ENCODE data around the gene ZNF37A. TPM values are rescaled to one million over a fixed set of nuclear protein-coding genes. Genes with fewer than 3 reads are reported as not detected.

The ZNF37A gene
- total and polyA plus RNA-seq, 4 experiments from 2014 or later: 2.0 to 27.1 (median 13.6) TPM

DNA sequence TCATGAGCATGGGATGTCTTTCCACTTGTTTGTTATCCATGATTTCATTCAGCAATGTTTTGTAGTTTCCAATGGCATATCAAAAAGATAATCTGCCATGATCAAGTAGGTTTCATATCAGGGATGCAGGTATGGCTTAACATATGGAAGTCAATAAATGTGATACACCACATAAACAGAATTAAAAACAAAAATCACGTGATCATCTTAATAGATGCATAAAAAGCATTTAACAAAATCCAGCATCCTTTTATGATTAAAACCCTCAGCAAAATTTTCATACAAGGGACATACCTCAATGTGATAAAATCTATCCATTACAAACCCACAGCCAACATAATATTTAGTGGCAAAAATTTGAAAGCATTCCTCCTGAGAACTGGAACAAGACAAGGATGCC lies 90.3 kb downstream of the ZNF37A start:
- ChIA-PET POLR2A (ENCODE audit: partially characterized antibody) (no interaction called here), CTCF (ENCODE audit: partially characterized antibody) (no interaction called here)
- Mint-ChIP-seq H3K27ac (no peak overlapping the region), H3K4me3 (no peak overlapping the region), H3K36me3 (no peaks in the 10 kb centered on the region), H3K4me1 (no peaks in the 10 kb centered on the region), H3K27me3 (peaks cover 1 to 3% of the 10 kb centered on the region in 2 donors), H3K9me3 (peaks cover 7 to 29% (median 9%) of the 10 kb centered on the region in 8 donors)
- Histone ChIP-seq H3K27me3 (ENCODE audit: insufficient read depth, low read length) (no peaks in the 10 kb centered on the region), H3K4me1 (ENCODE audit: insufficient read depth, low read length) (no peaks in the 10 kb centered on the region), H3K9me3 (ENCODE audit: control insufficient read depth in 1 of 2, low read length in 2 of 2) (no peaks in the 10 kb centered on the region), H3K4me3 (ENCODE audit: low read length in 2 of 2) (no peak overlapping the region), H3K36me3 (ENCODE audit: insufficient read depth, low read length) (no peaks in the 10 kb centered on the region), H3K27ac (ENCODE audit: low read depth, low read length) (no peak overlapping the region)
- DNase-seq: no peak
- intact Hi-C loops (cut with micrococcal nuclease): no loop called here

Other genes starting within 250 kb of the ZNF37A start
- gene ZNF248, start 236.7 kb upstream of the ZNF37A start, total RNA-seq: 10 to 100 TPM; 18.0 to 18.7 TPM
- 1 to 10 TPM; 5.4 to 8.5 TPM for gene ZNF248, start 236.7 kb upstream of the ZNF37A start, polyA plus RNA-seq
- 10 to 100 TPM; 13.6 to 14.7 TPM for gene ZNF25, start 117.7 kb upstream of the ZNF37A start, total RNA-seq
- 1 to 10 TPM; 6.1 to 6.6 TPM for gene ZNF25, start 117.7 kb upstream of the ZNF37A start, polyA plus RNA-seq
- 10 to 100 TPM; 69.0 to 71.4 TPM for gene ZNF33A, start 83.7 kb upstream of the ZNF37A start, total RNA-seq
- gene ZNF33A, start 83.7 kb upstream of the ZNF37A start, polyA plus RNA-seq: 10 to 100 TPM; 14.3 to 27.2 TPM

Measured in CD4-positive, alpha-beta memory T cell (primary cell).